Gastroesophageal sphincter (tissue), 3 donors: ENCODE results near the gene AKAP13.

ENCODE experiments used
- EP300 ChIP-seq: sonication (generic); formaldehyde crosslinking; IDR thresholded peaks from one replicate; pipeline ENCODE4 v1.6.1; 2017; ENCODE audit warnings: antibody characterized with exemption, mild to moderate bottlenecking
- POLR2A ChIP-seq, 2 donors: fragments of 450-650 bp; IDR thresholded peaks; one replicate each; pipeline ENCODE4 v1.6.1; 2017; ENCODE audit warnings: antibody characterized with exemption in 2 of 2, mild to moderate bottlenecking in 2 of 2, moderate library complexity in 1 of 2
- POLR2AphosphoS5 ChIP-seq: sonication (generic); formaldehyde crosslinking; IDR thresholded peaks from one replicate; pipeline ENCODE4 v1.6.1; 2017; ENCODE audit warnings: antibody characterized with exemption
- TF ChIP-seq, protein P1 (sequence below), 4 experiments: fragments of 200-600 bp in 2 of 4; fragments of 450-650 bp in 2 of 4; sonication (generic) in 1 of 4; IDR thresholded peaks; one replicate each; pipeline ENCODE4 v1.5.1; 2017 to 2019; ENCODE audit warnings: antibody characterized with exemption in 4 of 4, mild to moderate bottlenecking in 2 of 4, moderate library complexity in 2 of 4

DNA sequence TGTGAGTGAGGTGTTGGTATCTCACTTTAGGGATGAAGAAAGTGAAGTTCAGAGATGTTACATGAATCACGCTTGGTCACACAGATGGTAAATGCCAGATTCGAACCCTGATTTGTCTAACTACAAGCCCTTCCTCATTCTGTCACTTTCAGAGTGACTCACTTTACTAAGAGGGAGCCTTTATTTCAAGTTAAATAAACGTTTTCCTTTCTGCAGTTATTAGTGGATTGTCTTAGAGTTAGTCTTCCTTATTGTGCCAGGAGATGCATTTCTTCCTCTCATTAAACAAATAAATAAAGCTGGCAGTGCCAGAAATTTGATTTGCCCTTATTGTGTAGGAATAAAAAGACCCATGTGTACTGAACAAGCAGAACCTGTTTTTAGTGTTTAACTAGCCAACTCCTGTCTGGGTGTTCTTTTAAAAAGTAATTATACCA, 162.5 kb downstream of the AKAP13 start:
- TF ChIP-seq, protein P1, sequence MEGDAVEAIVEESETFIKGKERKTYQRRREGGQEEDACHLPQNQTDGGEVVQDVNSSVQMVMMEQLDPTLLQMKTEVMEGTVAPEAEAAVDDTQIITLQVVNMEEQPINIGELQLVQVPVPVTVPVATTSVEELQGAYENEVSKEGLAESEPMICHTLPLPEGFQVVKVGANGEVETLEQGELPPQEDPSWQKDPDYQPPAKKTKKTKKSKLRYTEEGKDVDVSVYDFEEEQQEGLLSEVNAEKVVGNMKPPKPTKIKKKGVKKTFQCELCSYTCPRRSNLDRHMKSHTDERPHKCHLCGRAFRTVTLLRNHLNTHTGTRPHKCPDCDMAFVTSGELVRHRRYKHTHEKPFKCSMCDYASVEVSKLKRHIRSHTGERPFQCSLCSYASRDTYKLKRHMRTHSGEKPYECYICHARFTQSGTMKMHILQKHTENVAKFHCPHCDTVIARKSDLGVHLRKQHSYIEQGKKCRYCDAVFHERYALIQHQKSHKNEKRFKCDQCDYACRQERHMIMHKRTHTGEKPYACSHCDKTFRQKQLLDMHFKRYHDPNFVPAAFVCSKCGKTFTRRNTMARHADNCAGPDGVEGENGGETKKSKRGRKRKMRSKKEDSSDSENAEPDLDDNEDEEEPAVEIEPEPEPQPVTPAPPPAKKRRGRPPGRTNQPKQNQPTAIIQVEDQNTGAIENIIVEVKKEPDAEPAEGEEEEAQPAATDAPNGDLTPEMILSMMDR (IDR thresholded peaks at IDR 0.05): no peak
- TF ChIP-seq EP300 (no peak), POLR2A (IDR thresholded peaks at IDR 0.05) (no peak), POLR2AphosphoS5 (no peak)
